MM.1S (cell line): ENCODE results near the gene SLC48A1.

Experiments
- DNase-seq: peaks from one replicate; pipeline ENCODE4 v3.0.0-alpha.2; 2015
- H2AFZ ChIP-seq: fragments of 300-600 bp; sonication (generic); 2 replicates; pipeline ENCODE4 v1.6.0; 2016; ENCODE audit warnings: antibody characterized with exemption, low read length
- H3F3A ChIP-seq: fragments of 300-600 bp; sonication (generic); 2 replicates; pipeline ENCODE4 v1.6.1; 2016; ENCODE audit warnings: mild to moderate bottlenecking, antibody characterized with exemption, low read length, moderate library complexity, mixed read lengths; ENCODE audit not compliant: insufficient read depth
- H3K27ac ChIP-seq: fragments of 300-600 bp; sonication (generic); 2 replicates; pipeline ENCODE4 v1.5.1; 2016; ENCODE audit warnings: mild to moderate bottlenecking, low read length
- H3K27me3 ChIP-seq: fragments of 300-600 bp; sonication (generic); replicated peaks from 2 replicates; pipeline ENCODE4 v1.6.0; 2016; ENCODE audit warnings: low read length; ENCODE audit not compliant: insufficient read depth
- H3K36me3 ChIP-seq: fragments of 300-600 bp; sonication (generic); replicated peaks from 2 replicates; pipeline ENCODE4 v1.6.1; 2016; ENCODE audit warnings: mild to moderate bottlenecking, low read length, mixed read lengths; ENCODE audit not compliant: insufficient read depth
- H3K4me1 ChIP-seq: fragments of 300-600 bp; sonication (generic); 2 replicates; pipeline ENCODE4 v1.6.1; 2016; ENCODE audit warnings: low read length, mixed read lengths
- H3K4me2 ChIP-seq: fragments of 300-600 bp; sonication (generic); 2 replicates; pipeline ENCODE4 v1.6.0; 2016; ENCODE audit warnings: low read depth, low read length
- H3K4me3 ChIP-seq: fragments of 300-600 bp; sonication (generic); 2 replicates; pipeline ENCODE4 v1.5.1; 2016; ENCODE audit warnings: low read length, mixed read lengths
- H3K79me2 ChIP-seq: fragments of 300-600 bp; sonication (generic); 2 replicates; pipeline ENCODE4 v1.6.1; 2016; ENCODE audit warnings: mixed run types, low read length, mixed read lengths
- H3K9ac ChIP-seq: fragments of 300-600 bp; sonication (generic); 2 replicates; pipeline ENCODE4 v1.6.1; 2016; ENCODE audit warnings: low read length, mixed read lengths
- H3K9me2 ChIP-seq: fragments of 300-600 bp; sonication (generic); replicated peaks from 2 replicates; pipeline ENCODE4 v1.6.1; 2016; ENCODE audit warnings: mild to moderate bottlenecking, low read length, mixed read lengths; ENCODE audit not compliant: insufficient read depth
- H3K9me3 ChIP-seq: fragments of 300-600 bp; sonication (generic); replicated peaks from 2 replicates; pipeline ENCODE4 v1.6.1; 2016; ENCODE audit warnings: mild to moderate bottlenecking, low read length, mixed read lengths; ENCODE audit not compliant: insufficient read depth
- H4K20me1 ChIP-seq: fragments of 300-600 bp; sonication (generic); 2 replicates; pipeline ENCODE4 v1.6.1; 2016; ENCODE audit warnings: mild to moderate bottlenecking, low read length, moderate library complexity, mixed read lengths; ENCODE audit not compliant: insufficient read depth
- CTCF ChIP-seq: fragments of 300-600 bp; sonication (generic); IDR thresholded peaks from 2 replicates; pipeline ENCODE4 v1.5.1; 2016; ENCODE audit warnings: antibody characterized with exemption, low read length, mixed read lengths
- EZH2 ChIP-seq: fragments of 300-600 bp; sonication (generic); optimal IDR thresholded peaks from 2 replicates; pipeline ENCODE3; 2017; ENCODE audit warnings: low read depth, mild to moderate bottlenecking, antibody characterized with exemption, low read length, mixed read lengths
- EZH2phosphoT487 ChIP-seq: fragments of 300-600 bp; sonication (generic); IDR thresholded peaks from 2 replicates; pipeline ENCODE4 v1.6.1; 2018; ENCODE audit warnings: antibody characterized with exemption, low read length

The SLC48A1 gene

GRCh38 chr12:47754881-47755280 is 18.2 kb upstream of the SLC48A1 start:
- Histone ChIP-seq H2AFZ (peak overlapping the region; percentile 80), H3K9me2 (no peaks in the 10 kb centered on the region), H3K9ac (peak overlapping the region; percentile 34; the same call in 1 of the 2 replicates), H3K36me3 (no peaks in the 10 kb centered on the region), H3F3A (peaks cover 16% of the 10 kb centered on the region), H3K9me3 (no peaks in the 10 kb centered on the region), H3K4me1 (peaks cover 32% of the 10 kb centered on the region), H4K20me1 (no peaks in the 10 kb centered on the region), H3K4me3 (peak overlapping the region; percentile 55), H3K79me2 (no peaks in the 10 kb centered on the region), H3K27ac (peak overlapping the region; percentile 76), H3K27me3 (0 out of 2 replicates have a peak, but pooled peaks cover 3% of the 10 kb centered on the region), H3K4me2 (peak overlapping the region; percentile 80)
- DNase-seq: peak; percentile 53
- TF ChIP-seq EZH2 (no peak), EZH2phosphoT487 (no peak), CTCF (no peak)

- 0 out of 2 replicates have a peak, but pooled peaks cover 3% of the 10 kb centered on the region for H3K27me3 ChIP-seq
- no peaks in the 10 kb centered on the region for H3K79me2 ChIP-seq
- no peaks in the 10 kb centered on the region for H3K36me3 ChIP-seq
- peak overlapping the region; percentile 55 for H3K4me3 ChIP-seq
- H3F3A ChIP-seq: peaks cover 16% of the 10 kb centered on the region
- peak; percentile 87 for DNase-seq
- TF ChIP-seq EZH2: no peak
- TF ChIP-seq CTCF: no peak
- TF ChIP-seq EZH2phosphoT487: no peak
- peaks cover 32% of the 10 kb centered on the region for H3K4me1 ChIP-seq
- H3K27ac ChIP-seq: peak overlapping the region; percentile 76
- H3K9me3 ChIP-seq: no peaks in the 10 kb centered on the region
- H4K20me1 ChIP-seq: no peaks in the 10 kb centered on the region
- H3K4me2 ChIP-seq: peak overlapping the region; percentile 80
- peak overlapping the region; percentile 80 for H2AFZ ChIP-seq
- peak overlapping the region; percentile 34; the same call in 1 of the 2 replicates for H3K9ac ChIP-seq
- no peaks in the 10 kb centered on the region for H3K9me2 ChIP-seq
Observed at GRCh38 chr12:47755655-47756562, 17.1 kb upstream of the SLC48A1 start.

- Histone ChIP-seq H3K79me2 (no peaks in the 10 kb centered on the region), H3K4me1 (peaks cover 32% of the 10 kb centered on the region), H2AFZ (no peak overlapping the region), H3K27me3 (0 out of 2 replicates have a peak, but pooled peaks cover 3% of the 10 kb centered on the region), H3K4me3 (no peak overlapping the region), H3K27ac (no peak overlapping the region), H3F3A (peaks cover 16% of the 10 kb centered on the region), H3K36me3 (no peaks in the 10 kb centered on the region), H3K9me3 (no peaks in the 10 kb centered on the region), H3K9ac (no peak overlapping the region), H3K9me2 (no peaks in the 10 kb centered on the region), H4K20me1 (no peaks in the 10 kb centered on the region), H3K4me2 (no peak overlapping the region)
- TF ChIP-seq EZH2 (no peak), CTCF (no peak), EZH2phosphoT487 (no peak)
- DNase-seq: no peak
Observed at GRCh38 chr12:47757364-47757839, 15.6 kb upstream of the SLC48A1 start.
